A673 (cell line): Measurements from ENCODE around the gene AHCY. TPM values are rescaled to one million over a fixed set of nuclear protein-coding genes. Genes with fewer than 3 reads are reported as not detected.

ENCODE experiments used
- BruUV-seq: library from RNA; stranded (reverse); fragments of 400-500 nt; replicated peaks from 2 replicates; lab custom pipeline; 2021; lab: Mats Ljungman, UMichigan
- CTCF ChIA-PET: fragments of 300-600 bp; sonication (Branson Sonifier 250); formaldehyde crosslinking; loops from one replicate; lab custom pipeline; 2022; ENCODE audit warnings: antibody characterized with exemption; lab: Charles Lee
- POLR2A ChIA-PET: fragments of 300-600 bp; sonication (Branson Sonifier 250); formaldehyde crosslinking; loops from one replicate; lab custom pipeline; 2022; ENCODE audit warnings: antibody characterized with exemption; ENCODE audit not compliant: low non-redundant PET; lab: Charles Lee
- DNase-seq: peaks from one replicate; pipeline ENCODE4 v3.0.0-alpha.2; 2015; ENCODE audit warnings: low spot score
- H3K27ac ChIP-seq: fragments of 200-600 bp; sonication (generic); 2 replicates; pipeline ENCODE4 v1.5.1; 2016; ENCODE audit warnings: mixed run types, low read depth, mild to moderate bottlenecking, mixed read lengths, antibody characterized with exemption, low read length; ENCODE audit not compliant: poor library complexity, severe bottlenecking
- H3K27me3 ChIP-seq: fragments of 200-600 bp; sonication (generic); replicated peaks from 2 replicates; pipeline ENCODE4 v1.6.1; 2017; ENCODE audit warnings: mixed run types, low read depth, mild to moderate bottlenecking, mixed read lengths, antibody characterized with exemption, low read length; ENCODE audit not compliant: insufficient read depth, poor library complexity
- H3K36me3 ChIP-seq: fragments of 200-600 bp; sonication (generic); 2 replicates; pipeline ENCODE4 v1.6.1; 2016; ENCODE audit warnings: mixed run types, mild to moderate bottlenecking, mixed read lengths, antibody characterized with exemption, low read length; ENCODE audit not compliant: insufficient read depth, poor library complexity, severe bottlenecking
- H3K4me1 ChIP-seq: fragments of 200-600 bp; sonication (generic); 2 replicates; pipeline ENCODE4 v1.6.1; 2017; ENCODE audit warnings: mixed run types, mild to moderate bottlenecking, mixed read lengths, antibody characterized with exemption, low read length; ENCODE audit not compliant: insufficient read depth, poor library complexity, severe bottlenecking
- H3K4me3 ChIP-seq: fragments of 200-600 bp; sonication (generic); 2 replicates; pipeline ENCODE4 v1.5.1; 2016; ENCODE audit warnings: low read depth, mixed run types, mild to moderate bottlenecking, mixed read lengths, low read length; ENCODE audit not compliant: poor library complexity, severe bottlenecking
- H3K9me3 ChIP-seq: fragments of 200-600 bp; sonication (generic); 2 replicates; pipeline ENCODE4 v1.6.1; 2016; ENCODE audit warnings: mixed run types, low read depth, mild to moderate bottlenecking, mixed read lengths, antibody characterized with exemption, low read length; ENCODE audit not compliant: poor library complexity, severe bottlenecking
- CTCF ChIP-seq: fragments of 300-800, 200-600 bp; sonication (generic); conservative IDR thresholded peaks from 2 replicates; pipeline ENCODE4 v1.5.1; 2017; ENCODE audit warnings: low read depth, mild to moderate bottlenecking, antibody characterized with exemption, low read length, moderate library complexity, mixed read lengths
- EZH2 ChIP-seq: fragments of 200-600 bp; sonication (generic); IDR thresholded peaks from 2 replicates; pipeline ENCODE4 v1.6.1; 2017; ENCODE audit warnings: borderline replicate concordance, low read depth, mild to moderate bottlenecking, mixed read lengths, antibody characterized with exemption, low read length; ENCODE audit not compliant: poor library complexity, severe bottlenecking
- intact Hi-C: fragments of 100-400 bp; cut with micrococcal nuclease; formaldehyde crosslinking; loops from one replicate; pipeline ENCODE4 v1.10.0; 2022; ENCODE audit not compliant: unreplicated experiment
- total RNA-seq: library from RNA; stranded (reverse); gene quantifications from 2 replicates; pipeline ENCODE4 v1.2.3, GENCODE V29; 2021

AHCY gene
- total RNA-seq, 1 experiment from 2014 or later: 284 TPM

- POLR2A ChIA-PET: no interaction called here
- no TSS peak for BruUV-seq
These were observed 51.5 kb downstream of the AHCY start for GRCh38 chr20:34251619-34252018.

GRCh38 chr20:34250005-34250404, 53.1 kb downstream of the AHCY start:
- ChIA-PET CTCF (interaction anchor here (1.1 kb wide), 1 partner anchor 8 kb away, joined by 5 read pairs; no protein-coding TSS in a partner anchor), POLR2A (no interaction called here)
- BruUV-seq: no TSS peak
- Histone ChIP-seq H3K9me3 (no peaks in the 10 kb centered on the region), H3K27me3 (no peaks in the 10 kb centered on the region), H3K4me1 (no peaks in the 10 kb centered on the region), H3K36me3 (no peaks in the 10 kb centered on the region), H3K27ac (no peak overlapping the region), H3K4me3 (no peak overlapping the region)
- intact Hi-C loops: no loop called here
- no peak for DNase-seq
- TF ChIP-seq CTCF: no peak

More at GRCh38 chr20:34251619-34252018, 51.5 kb downstream of the AHCY start:
- H3K4me3 ChIP-seq: no peak overlapping the region
- DNase-seq: no peak
- no peaks in the 10 kb centered on the region for H3K36me3 ChIP-seq
- no peaks in the 10 kb centered on the region for H3K27me3 ChIP-seq
- TF ChIP-seq CTCF (no peak), EZH2 (no peak)
- H3K4me1 ChIP-seq: no peaks in the 10 kb centered on the region
- CTCF ChIA-PET: interaction anchor here (0.7 kb wide), 1 partner anchor 114 kb away, joined by 5 read pairs; no protein-coding TSS in a partner anchor
- intact Hi-C loops: no loop called here
- no peak overlapping the region for H3K27ac ChIP-seq
- no peaks in the 10 kb centered on the region for H3K9me3 ChIP-seq

GRCh38 chr20:34249291-34249690, 53.9 kb downstream of the AHCY start:
- H3K27me3 ChIP-seq: no peaks in the 10 kb centered on the region
- intact Hi-C loops: no loop called here
- BruUV-seq: no TSS peak
- no peak for DNase-seq
- ChIA-PET CTCF (interaction anchor here (1.1 kb wide), 1 partner anchor 9 kb away, joined by 5 read pairs; no protein-coding TSS in a partner anchor), POLR2A (no interaction called here)
- H3K27ac ChIP-seq: no peak overlapping the region
- no peaks in the 10 kb centered on the region for H3K4me1 ChIP-seq
- no peak overlapping the region for H3K4me3 ChIP-seq
- no peaks in the 10 kb centered on the region for H3K36me3 ChIP-seq
- TF ChIP-seq EZH2: no peak
- no peak for TF ChIP-seq CTCF
- no peaks in the 10 kb centered on the region for H3K9me3 ChIP-seq
